ENCODE measurements around the gene GABBR2.
A peak's percentile ranks its signal among the peaks of the same experiment; 100 is the strongest.

GABBR2 gene

DNA sequence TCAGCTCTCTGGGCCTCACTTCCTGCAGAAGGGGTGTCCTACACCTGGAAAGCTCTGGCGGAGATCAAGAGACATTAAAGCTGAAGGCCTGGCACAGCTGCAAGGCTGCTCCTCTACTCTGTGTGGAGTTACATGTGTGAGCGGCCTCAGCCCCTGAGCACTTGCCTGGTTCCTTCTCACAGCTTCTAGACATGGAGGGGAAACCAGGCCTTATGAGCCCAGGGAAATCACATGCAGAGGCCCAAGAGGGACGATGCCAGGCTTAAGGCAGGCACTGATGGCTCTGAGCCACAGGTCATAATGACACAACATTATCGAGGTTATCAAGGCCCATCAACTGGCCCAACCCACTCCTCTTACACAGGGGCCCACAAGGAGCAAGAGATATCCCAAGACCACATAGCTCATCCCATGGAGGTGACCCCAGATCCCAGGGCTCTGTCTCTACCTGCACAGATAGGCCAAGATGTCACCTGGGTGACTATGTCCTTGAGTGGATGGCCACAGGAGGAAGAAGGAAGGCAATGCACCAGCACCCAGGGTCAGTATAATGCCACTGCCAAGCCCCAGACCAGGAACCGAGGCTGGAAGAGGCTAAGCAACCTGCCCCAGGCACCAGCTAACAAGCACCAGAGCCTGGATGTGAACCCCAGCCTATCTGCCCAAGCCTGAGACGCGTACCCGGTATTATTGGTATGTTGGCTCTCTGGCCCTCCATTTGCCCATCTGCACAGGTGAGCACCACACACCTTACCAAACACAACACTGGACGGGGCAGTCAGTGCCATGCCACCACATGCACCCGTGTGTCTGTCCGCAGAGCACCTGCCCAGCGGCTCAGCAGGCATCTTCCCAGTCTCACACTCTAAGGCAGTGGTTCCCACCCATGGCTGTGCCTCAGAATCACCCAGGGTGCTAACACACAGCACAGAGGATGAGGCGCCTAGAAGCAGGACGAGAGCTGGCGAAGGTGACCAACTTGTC lies 143.3 kb downstream of the GABBR2 start:
- no peak for DNase-seq

DNA sequence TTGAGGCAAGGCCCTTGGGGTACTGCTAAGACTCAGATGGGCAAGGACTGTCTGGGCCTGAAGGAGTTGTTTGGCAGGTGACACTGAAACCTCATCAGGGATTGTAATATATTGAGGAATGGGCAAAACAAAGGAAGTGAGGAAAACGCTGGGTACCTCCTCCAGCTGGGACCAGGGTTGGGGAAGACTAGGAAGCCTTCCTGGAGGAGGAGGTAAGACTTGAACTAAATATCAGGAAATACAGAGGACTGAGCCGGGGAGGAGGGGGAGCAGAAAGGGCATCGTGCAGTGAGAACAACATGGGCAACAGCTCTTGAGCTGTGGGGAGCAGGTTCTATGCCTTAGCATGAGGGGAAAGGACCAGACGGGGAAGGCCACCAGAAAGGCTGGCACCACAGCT lies 144.0 kb downstream of the GABBR2 start:
- no peak for DNase-seq

DNA sequence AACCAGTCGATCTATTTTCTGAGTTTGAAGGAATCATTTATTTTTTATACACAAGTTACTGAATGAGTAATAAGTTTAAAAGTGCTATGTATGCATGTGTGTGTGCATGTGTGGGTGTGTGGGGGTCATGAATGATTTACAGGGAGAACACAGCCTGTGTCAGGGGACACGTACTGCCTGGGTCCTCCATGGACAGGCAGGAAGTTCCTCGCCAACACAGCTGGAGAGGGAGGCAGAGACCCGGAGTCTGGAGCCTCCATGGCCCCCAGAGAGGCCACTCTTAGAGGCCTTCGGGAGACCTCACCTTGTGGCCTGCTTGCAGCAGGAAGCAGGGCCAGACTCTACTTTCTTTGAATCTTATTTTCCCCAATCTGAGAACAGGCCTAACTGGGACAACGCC lies 144.7 kb downstream of the GABBR2 start:
- DNase-seq: no peak

DNA sequence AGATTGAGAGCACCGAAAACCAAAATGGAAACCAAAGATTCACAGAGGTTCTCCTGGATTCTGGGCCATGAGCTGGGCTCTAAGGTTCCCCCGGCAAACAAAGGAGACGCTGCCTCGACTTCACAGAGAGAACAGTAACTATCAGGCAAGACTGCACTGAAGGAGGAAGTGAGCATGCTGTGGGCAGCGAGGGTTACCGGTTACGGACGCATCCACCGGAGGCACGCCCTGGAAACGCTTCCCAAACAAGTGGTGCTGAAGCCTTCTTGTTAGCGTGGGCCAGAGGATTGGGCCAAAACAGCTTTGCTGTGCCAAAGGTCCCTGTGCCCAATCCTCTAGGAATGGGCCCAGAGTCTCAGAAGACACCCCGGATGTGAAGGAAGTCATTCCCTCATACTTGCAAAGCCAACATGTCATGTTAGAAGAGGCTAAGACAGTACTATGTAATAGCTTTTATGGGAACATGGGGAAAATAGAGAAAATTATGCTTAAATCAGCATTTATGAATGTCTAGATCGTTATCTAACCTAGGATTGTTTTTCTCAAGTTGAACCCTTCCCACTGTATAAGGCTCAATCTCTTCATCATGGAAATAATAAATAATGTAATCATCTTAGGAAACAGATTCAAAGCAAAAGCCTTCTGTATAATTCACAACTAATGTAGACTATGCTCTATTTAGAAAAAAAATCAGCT lies 145.4 kb downstream of the GABBR2 start:
- DNase-seq: no peak

DNA sequence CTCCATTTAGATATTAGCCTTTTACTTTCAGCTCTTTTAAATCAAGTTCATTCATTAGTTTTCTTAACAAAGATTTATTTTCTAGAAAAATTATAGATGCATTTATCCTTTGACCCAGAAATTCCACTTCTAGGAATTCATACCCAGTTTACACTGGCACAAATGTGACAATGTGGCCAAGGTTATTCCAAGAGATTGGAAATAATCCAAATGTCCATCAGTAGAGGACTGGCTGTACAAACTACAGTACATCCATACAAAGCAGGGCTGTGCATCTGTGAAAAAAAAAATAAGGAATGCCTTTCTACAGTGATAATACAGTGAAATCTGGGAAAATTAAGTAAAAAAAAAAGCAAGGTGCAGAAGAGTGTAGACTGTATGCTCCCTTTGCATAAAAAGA lies 149.2 kb downstream of the GABBR2 start:
- DNase-seq: no peak

DNA sequence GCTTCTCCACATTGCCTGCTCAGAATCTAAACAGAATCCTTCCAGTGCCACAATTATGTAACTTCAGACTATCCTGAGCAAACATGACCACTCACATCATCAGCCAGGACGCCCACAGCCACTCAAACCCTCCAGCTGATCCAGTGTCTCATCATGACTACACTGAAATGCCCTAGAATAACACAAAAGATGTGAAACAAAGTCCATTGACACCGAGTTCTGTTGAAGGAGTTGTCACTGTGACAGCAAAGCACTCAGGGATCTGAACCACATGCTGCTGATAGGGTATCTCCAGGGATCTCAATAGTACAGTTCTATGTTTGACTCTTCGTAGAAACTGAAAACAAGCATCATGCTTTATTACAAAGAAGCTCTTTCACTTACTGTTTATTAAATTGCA lies 150.2 kb downstream of the GABBR2 start:
- DNase-seq: no peak

DNA sequence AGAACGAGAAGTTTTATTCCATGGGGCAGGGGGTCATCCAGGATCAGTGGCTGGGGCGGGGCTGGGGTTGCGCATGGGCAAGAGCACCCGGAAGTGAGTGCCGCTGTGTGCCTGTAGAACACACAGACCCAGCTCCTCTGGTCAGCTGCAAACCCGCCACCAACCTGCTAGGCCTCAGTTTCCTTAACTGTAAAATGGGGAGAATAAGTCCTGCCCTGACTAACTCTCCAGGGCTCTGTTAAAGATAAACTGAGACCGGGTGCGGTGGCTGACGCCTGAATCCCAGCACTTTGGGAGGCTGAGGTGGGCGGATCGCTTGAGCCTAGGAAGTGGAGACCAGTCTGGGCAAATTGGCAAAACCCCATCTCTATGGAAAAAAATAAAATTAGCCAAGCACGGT lies 152.2 kb downstream of the GABBR2 start:
- no peak for DNase-seq

DNA sequence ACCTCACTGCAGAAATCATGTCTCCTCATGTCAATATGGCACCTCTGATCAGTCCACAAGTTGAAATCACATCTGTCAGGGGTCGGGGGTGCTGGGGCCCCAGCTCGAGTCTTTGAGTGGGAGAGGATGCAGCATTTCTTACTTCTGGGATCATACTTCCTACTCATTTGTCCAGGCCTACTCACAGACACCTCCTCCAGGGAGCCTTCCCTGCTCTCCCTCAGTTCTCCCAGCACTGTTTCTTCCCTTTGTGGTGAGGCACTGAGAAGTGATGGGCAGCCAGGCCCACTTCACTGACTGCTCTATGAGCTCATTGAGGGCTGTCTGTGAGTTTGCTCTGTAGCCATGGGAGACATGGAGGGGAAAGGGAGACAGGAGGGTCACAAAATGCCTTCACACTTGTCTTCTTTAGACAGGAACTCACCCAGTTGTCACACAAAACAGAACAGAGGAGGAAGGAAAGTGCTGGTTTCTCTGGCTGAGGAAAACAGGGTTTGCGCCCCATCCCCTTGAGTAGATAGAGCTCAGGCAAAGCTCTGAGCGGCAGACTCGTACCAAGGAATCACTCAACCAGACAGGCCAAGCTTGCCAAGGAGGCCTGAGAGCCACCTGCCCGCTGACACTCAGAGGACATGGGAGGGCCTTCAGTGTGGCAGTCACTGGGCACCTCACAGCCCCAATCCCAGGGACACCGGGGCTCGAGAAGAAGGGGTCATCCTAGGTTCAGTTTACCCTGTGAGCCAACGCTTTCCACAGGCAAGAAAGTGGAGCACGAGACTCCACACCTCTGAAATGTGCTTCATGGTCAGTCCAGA lies 152.9 kb downstream of the GABBR2 start:
- DNase-seq: no peak

DNA sequence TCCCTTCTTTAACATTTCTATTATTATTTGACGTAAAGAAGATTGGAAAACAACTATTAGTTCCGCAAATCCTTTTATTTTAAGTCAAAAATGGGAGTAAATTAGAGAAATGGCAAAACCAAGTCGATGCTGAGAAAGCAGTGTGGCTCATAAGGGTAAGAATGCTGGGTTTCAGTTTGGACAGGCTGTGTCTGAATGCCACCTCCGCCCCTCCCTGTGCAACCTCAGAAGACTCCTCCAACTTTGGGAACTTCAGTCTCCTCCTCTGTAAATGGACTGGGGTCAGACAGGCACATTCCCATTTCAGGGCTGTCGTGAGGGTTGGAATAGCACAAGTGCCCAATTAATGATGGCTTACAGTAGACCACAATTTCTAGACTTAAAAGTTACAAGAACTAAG lies 154.0 kb downstream of the GABBR2 start:
- DNase-seq: no peak

DNA sequence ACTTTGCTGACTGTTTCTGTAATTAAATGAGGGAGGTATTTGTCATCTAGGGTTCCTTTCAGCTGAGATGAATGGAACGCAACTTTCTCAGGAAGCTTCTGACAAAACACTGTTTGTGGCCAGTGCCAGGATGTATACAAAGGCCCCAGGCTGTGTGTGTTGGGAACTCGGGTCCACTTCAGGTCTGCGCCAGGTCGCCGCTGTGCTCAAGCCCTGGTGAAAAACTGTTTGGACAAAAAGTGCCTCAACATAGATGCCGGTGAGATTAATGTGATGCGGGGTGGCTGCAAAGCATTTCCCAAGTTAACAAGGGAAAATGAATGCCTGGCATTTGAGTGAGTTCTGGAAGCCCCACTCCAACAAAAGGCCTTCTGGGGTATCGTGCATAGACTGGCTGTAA lies 156.4 kb downstream of the GABBR2 start:
- DNase-seq: no peak

DNA sequence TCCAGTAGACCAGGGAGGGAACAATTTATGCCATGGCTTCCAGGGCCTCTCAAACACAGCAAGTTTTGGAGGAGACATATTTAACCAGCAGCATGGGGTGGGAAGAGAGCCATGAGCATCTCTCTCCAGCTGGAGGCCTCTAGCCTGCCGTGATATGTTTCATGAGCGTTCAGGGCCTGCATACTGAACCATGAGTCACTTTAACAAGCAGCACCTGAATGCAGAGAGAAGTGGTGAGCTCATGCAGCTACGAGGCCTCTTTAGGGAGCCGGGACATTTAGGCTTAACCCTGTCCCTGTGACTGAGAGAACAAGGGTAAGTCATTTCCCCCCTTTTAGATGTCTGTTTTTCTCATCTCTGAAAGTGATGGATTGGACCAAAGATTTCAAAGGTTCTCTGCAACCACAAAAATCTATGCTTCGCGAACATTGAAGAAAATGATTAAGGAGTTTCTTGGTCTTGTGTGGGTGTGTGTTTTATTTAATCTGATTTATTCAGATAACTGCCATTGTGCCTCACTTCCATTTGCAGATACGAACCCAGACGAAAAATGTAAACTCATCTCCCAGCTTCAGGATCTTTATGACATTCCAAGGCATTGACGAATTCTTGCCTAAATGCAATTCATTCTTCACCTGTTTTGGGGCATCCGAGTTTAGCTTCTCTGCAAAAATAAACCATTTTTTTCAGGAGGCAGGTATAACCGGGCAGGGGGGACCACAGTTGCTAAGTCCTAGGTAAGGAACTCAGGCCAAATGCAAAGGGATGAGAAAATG lies 157.0 kb downstream of the GABBR2 start:
- DNase-seq: no peak

DNA sequence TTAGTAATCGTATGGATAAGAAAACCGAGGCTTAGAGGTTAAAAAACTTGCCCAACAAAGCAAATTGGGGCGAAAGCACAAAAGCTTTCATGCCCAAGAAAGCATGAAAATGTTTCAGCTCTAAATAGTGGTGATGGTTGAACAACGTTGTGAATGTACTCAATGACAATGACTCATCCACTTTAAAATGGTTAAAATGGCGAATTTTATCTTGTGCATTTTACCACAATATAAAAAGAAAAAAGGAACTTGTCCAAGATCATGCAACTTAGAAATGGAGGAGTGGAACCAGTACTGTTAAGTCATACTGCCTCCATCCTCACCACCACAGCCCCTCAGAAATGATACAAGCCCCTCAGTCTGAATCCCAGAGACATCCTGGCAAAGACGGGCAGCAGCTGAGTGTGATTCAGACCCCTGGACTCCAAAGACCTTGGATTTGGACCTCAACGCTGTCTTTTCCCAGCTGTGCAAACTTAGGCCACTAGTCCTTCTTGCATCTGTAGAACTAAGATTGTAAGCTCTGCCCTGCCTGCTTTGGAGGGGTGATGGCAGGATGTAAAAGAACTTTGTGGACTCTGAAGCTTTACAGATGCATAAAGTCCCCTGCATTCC lies 158.4 kb downstream of the GABBR2 start:
- DNase-seq: no peak

DNA sequence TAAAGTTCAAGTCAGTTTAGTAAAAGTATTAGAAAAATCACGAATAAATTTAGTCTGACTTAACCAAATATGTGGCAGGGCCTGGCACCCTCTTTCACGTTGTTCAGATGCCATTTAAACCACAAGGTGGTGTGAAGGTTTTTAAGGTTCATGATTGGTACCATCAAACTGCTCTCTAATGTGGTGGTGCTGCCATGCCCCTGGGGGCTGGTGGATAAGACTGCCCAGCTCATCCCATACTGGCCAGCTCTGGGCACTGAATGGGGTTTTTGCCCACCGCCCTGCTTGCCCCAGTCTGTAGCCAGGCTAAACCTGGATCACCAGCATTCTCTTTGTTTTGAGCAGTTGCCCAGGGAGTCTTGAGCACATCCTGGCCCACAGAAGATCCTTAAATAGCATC lies 159.3 kb downstream of the GABBR2 start:
- DNase-seq: no peak

DNA sequence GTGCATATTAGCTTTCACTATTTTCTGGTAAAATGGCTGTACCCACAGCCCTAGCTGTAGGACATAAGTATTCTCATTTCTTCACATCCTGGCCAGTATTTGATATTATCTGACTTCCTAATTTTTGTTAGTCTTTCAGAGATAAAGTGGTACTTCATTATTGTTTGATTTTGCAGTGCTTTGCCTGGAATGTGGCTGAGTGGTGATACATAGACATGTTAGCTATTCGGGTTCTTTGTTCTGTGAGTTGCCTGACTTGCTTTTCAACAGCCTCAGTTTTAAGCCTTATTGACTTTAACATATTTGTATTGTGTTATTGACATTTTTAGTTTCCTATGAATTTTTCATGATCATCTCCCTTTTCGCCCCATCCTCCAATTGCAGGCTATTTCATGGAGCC lies 161.1 kb downstream of the GABBR2 start:
- DNase-seq: no peak

DNA sequence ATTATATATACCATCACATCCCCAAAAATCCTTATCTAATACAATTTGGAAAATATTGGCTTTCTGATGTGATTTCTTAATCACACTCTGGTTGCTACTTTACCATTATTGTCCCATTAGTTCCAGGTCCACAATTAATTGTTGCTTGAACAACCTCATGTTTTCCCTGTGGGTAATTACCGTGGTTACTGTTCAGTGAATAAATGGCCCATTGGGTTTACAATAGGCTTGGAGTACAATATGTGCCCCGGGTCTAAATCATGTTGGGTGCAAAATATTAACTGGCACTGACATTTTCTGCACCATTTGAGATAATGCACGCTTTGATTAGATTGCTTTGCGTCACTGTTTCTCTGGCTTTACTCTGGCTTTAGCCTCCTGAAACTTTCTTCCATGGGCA lies 163.7 kb downstream of the GABBR2 start:
- no peak for DNase-seq

DNA sequence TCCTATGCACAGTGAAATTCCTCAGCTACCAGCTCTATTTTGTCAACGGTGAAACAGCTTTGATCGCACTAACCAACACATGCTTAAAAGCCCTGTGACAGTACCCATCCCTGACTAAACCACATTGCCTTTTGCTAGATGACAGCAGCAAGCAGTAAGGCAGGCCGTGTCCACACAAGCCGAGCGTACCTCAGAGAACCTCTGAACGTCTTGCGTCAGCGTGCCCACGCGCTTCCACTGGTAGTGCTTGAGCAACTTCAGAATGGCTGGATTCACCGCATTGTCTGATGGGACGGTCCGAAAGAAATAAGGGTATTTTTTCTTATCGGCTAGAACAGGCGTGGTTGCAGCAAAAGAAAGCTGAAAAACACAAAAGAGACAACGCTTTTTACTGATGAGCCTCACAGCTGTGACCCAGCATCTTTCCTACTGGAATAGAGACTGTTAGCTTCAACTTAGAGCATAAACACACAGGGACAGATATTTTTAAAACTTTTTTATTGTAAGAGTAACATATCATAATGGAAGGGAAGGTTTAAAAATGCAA lies 167.0 kb downstream of the GABBR2 start:
- no peak for DNase-seq

DNA sequence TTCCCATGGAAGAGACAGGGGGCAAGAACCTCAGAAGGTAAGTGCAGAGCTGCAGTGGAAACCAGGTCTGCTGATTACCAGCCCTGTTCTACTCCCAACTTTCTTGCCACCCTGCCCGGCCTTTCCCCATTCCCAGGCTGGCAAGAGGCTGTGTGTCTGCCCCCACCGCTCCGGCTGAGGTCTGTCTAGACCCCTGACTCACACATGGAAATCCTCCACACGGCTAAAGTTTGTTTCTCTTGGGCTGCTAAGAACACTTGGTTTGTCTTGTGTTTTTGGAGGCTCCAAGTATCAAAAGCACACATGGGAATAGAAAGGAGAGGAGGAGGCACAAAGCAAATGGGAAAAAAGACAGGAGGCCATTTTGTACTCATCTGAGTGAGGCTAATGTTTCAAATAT lies 168.3 kb downstream of the GABBR2 start:
- DNase-seq: no peak

DNA sequence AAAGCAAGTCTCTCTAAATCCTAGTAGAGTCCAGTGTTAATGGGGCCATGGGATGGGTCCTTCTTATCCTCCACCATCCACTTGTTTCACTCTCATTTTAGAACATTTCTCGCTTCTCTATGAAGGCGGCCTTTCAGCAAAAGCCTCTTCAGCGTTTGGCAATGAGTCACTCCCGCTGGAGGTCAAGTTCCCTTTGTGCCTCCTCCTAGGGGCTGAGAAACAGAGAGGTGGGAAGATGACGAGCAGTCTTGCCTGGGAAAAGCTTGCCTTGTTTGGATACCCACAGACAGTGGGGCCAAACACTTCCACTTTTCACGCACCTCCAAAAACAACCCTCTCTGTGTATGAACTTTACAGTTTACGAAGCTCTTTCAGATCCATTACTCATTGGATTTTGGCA lies 168.8 kb downstream of the GABBR2 start:
- no peak for DNase-seq

DNA sequence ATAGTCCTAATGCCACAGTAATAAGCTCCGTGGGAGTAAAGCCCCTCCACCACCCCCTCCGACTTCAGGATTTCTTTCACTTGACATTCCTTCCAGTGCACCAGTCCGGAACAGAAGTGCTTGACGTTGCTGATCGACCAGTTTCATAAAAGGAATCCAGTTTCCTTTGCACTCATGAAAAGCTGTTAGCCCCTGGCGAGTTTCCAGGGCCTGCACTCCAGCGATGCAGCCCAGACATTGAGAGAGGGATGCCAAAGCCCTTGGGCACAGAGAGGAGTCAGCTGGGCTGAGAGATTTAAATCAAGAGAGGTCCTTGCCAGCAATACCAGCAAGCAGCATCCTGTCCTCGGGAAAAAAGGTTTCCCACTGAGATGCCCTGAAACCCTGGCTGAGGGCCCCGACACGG lies 170.1 kb downstream of the GABBR2 start:
- DNase-seq: peak; percentile 87

DNA sequence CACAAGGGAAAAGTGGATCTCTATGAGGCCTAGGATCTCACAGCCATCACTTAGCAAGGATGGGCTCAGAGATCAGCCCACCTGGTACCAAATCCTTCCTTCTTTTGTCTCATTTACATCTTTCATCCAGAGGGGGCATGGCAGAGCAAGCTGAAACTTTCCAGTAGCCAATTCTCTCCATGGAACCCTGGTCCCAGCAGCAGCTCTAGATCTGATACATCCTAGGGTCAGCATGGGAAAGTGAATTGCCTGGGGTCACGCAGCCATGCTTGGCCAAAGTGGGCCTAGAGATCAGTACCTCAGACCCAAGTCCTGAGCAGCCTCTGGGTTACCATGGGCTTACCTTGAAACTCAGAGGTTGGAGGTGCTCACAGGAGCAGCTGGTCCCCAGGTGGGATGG lies 170.5 kb downstream of the GABBR2 start:
- no peak for DNase-seq

DNA sequence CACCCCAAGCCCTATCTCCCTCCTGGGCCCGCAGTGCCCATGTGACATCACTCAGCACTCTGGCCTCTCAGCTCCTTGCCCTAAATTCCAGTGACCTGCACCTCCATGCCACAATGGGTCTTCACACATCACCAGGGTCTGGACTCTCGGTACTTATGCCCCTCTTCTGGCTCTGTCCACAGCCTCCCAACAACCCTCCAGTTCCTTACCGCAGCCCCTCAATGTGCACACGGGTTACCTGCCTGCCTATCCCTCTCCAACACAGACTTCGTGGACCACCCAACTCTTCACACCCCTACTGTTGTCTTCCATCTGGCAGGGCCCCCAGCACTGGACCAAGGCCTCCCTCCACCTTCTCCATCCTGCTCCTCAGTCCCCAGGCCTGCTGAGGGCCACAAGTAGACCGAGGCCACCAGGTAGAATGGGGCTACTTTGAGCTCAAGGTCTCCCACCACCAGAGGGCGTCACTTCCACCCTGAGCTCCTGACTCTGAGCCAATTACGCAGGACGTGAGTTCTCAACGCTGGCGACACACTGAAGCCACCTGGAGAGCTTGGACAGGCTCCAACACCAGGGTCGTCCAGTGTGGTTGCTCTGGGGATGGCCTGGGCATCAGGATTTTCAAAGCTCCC lies 172.1 kb downstream of the GABBR2 start:
- DNase-seq: no peak

Data from NCI-H2171 (cell line).